HL-60/S4 treated with phorbol 12-myristate 13-acetate at 8.2 ng/mL for 4 days and 3 days (cell line): Measurements from ENCODE around the gene PXDN.
"Not testable (repeated sequence)": the region's sequence is repeated elsewhere in the genome, so short reads cannot be mapped to it uniquely, and the experiment has no call there.

Experiments
- in situ Hi-C: fragments of 300-500 bp; cut with MboI; formaldehyde crosslinking; loops from 2 replicates; pipeline ENCODE4 v1.15.0; 2022; ENCODE audit warnings: low sequenced_read_pairs

The PXDN gene

GRCh38 chr2:1775511-1776035 lies 31.3 kb upstream of the PXDN start:
- in situ Hi-C loops: no loop called here

GRCh38 chr2:1774929-1775328 lies 30.6 kb upstream of the PXDN start:
- in situ Hi-C loops: no loop called here

DNA sequence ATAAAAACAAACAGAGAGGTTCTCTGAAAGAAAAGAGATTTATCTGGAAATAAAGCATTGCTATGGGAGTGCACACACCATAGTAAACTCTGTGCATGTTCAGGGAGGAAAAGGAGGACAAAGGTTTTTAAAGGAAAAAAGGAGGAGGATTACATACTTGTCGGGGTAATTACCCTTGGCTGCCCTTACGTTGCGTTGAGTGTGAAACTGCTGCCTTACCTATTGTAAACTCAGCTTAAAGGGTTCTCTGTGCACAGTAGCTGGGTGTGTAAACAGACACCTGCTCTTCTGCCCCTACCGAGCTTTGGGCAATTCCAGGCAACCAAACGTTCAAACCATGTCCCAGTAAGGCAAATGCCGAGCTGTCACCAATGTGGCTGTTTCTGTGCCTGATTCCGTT lies 29.6 kb upstream of the PXDN start:
- in situ Hi-C loops: no loop called here

GRCh38 chr2:1772471-1773267 lies 28.4 kb upstream of the PXDN start:
- in situ Hi-C loops: no loop called here

DNA sequence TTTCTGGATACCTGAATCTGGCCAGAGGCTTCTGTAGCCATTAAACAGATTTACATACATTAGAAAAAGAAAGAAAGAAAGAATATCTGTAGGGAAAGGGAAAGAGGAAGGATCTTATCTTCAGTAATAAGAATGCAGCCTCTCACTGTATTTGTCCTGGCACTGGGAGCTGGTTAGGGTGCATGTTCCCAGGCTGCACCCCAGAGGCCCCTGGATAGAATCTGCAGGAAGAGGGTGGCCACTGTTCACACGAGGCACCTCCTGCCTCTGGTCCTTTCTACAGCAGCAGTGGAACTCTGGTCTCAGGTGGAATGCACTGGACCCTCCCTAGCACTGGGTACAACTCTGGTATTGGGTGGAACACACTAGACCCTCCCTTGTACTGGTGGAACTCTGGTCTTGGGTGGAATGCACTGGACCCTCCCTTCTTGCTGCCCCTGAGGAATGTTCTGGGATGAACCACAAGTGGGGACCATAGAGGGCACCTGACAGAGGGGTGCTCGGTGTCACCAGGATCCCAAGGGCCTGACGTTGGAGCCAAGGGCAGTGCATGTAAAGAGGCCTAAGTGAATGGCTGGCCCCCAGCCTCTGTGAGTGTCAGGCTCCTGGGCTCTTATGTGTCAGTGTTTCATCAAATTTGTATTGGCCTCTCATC lies 27.4 kb upstream of the PXDN start:
- in situ Hi-C loops: no loop called here

DNA sequence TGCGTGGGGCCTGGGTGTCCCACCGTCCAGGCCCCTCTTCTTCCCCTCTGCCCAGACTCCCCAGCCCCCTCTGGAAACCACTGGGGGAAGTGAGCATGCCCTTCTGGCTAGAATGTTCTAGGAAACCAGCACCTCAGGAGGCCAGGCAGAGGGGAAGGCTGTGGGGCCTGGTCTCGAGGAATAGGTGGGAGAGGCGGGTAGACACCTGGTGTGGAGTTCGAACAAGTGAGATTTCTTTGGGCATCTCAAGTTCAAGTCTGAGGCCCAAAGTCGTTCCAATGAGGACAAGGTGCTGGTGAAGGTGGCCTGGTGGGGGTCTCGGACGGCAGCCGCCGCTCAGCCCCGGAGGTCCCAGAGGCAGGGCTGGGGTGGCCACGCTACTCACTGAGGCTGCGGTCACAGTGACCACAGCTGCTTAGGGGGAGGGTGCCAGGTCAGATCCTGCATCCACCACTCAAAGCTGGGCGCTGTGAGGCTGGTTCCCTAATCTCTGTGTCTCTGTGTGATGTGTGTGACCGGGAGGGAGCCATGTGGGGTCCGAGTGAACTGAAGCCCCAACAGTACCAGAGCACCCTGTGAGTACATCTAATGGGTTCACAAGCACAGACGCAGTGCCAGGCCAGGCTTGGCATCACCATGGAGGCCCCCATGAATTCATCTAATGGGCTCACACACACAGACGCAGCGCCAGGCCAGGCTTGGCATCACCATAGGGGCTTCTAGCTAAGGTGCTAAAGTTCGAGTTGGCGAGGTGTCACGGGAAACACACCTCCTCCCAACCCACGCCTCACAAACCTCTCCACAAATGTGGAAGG lies 26.5 kb upstream of the PXDN start:
- in situ Hi-C loops: no loop called here

DNA sequence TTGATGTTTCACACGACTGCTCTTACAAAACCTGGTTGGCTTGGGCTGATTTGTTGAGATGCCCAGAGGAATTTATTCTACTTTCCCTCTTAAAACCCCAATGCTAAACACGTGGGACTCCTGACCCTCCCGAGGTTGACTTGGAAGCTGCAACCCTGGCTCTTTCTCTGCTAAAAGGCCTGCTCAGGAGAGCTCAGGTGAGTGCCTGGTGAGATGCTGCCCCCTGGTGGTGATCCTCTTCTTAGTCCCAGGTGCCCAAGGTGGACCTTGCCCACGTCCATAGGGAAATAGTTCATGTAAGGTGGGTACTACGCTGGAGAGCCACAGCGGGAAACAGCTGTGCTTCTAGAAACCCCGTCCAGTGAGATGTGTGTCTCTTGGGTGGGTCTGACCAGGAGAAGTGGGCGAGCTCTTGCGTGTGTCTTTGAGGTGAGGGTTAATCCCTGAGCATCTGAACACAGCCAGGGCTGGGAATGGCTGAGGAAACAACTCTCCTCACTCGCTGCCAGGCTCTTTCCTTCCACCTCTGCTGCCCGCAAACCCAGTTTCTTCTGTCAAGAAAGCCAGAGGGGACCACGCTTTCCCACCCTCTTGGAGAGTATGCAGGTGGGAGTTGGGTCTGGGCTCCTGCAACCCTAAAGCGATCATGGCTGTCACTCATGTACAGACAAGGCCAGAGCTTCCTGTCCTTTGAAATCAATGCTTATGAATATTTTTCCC lies 25.5 kb upstream of the PXDN start:
- in situ Hi-C loops: no loop called here

GRCh38 chr2:1767939-1768691 lies 23.8 kb upstream of the PXDN start:
- in situ Hi-C loops: no loop called here

DNA sequence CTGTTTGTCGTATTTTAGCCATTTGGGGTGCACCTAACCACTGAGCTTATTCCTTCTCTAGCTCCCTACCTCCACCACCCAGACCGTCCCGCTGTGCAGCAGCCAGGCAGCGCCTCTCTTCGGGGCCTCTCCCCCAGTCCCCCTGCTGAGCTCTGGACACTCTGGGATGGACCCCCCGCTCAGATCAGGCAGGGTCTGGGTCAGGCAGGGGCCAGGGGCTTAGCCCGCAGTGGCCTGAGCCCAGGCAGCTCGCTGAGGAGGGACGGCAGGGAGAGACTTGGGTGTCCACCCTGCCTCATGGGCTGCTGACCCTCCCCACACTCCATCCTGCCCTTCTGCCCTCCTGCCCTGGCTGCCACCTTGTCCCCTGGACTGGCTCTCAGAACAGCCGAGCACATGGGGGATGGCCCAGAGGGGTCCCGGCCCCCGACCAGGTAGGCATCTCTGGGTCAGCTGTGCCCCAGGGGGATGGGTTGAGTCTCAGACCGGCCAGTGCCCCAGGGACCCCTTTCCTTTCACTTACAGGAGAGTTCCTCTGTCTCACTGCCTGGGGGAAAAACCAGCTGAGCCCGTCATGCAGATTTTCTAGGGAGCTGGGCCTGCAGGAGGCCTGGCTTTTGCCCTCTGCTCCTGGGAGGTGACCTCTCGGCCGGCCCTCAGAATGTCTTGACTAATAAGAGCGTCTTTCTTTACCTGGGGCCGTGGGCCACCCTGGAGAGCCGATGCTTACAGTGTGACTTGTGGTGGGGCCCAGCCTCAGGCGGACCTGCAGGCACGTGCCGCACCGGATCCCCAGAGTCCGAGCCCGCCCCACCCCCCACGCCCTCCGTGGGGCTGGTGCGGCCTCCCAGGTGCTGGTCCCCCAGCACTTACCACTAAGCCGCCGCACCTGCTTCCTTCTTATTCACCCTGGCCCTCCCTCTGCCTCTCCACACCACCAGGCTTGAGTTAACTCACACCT lies 22.8 kb upstream of the PXDN start:
- in situ Hi-C loops: no loop called here

- in situ Hi-C loops: no loop called here
Observed at GRCh38 chr2:1766425-1766824, 22.1 kb upstream of the PXDN start.

GRCh38 chr2:1765201-1765600 lies 20.9 kb upstream of the PXDN start:
- in situ Hi-C loops: not testable (repeated sequence)

DNA sequence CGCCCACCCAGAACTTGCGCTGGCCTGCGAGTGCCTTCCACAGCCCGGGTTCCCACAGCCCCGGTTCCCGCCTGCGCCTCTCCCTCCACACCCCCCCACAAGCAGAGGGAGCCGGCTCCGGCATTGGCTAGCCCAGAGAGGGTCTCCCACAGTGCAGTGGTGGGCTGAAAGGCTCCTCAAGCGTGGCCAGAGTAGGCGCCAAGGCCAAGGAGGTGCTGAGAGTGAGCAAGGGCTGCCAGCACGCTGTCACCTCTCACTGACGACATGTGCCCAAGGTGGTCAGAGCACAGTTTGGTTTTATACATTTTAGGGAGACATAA lies 15.3 kb upstream of the PXDN start:
- in situ Hi-C loops: no loop called here

DNA sequence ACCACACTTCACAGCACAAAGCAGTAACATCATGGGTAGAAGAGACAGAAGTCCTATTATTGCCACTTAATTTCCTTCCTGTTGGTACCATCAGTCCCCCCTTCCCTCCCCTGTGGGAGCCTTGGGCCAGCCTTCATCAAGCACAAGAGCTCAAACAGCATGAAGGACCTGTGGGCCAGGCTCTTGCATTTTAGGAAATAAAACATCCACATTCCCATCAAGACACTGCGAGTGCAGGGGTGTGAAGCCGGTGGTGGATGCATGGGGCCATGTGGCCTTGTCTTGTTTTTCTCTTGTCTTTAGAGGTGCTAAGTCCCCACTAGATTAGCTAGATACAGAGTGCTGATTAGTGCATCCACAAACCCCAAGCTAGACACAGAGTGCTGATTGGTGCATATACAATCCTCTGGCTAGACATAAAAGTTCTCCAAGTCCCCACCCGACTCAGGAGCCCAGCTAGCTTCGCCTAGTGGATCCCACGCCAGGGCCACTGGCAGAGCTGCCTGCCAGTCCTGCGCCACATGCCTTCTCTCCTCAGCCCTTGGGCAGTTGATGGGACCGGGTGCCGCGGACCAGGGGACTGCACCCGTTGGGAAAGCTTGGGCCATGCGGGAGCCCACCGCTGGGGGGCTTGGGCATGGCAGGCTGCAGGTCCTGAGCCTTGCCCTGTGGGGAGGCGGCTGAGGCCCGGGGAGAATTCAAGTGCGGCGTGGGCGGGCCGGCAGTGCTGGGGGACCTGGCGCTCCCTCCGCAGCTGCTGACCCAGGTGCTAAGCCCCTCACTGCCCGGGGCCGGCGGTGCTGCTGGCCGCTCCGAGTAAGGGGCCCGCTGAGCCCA lies 14.7 kb upstream of the PXDN start:
- in situ Hi-C loops: no loop called here

DNA sequence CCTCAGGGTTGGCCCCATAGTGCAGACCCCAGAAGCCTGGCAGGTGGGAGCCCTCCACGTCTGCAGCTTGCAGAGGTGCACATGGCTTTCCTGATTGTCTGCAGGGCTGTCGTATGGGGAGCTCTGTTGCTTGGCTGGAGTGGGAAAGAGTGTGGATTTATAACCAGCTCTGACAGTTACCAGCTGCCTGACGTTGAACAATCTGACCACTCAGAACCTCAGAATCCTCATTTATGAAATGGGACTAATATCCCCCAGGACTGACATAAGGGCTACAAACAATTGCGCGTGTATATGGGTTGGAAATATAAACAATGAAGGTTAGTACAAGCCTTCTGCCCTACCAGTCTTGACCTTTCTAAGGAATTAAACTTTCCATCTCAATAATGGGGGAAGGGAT lies 13.9 kb upstream of the PXDN start:
- in situ Hi-C loops: no loop called here

DNA sequence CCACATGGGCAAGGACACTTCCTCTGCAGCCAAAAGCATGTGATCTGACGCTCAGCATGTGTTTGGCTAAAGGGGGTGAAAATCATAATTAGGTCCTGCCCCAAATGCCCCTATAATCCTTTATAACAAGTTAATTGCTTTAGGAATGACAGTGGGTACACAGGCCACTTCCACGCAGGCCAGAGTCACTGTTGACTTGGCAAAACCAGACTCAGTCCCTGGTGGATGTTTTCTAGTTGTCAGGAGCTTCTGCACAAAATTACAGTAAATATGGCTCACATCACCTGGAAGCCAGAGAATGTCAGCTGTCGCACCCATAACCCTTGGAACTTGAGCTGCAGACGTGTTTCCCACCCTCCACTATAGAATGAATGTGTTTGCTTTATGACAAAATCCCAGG lies 13.3 kb upstream of the PXDN start:
- in situ Hi-C loops: no loop called here

- in situ Hi-C loops: not testable (repeated sequence)
Observed at GRCh38 chr2:1757146-1757545, 12.8 kb upstream of the PXDN start.

DNA sequence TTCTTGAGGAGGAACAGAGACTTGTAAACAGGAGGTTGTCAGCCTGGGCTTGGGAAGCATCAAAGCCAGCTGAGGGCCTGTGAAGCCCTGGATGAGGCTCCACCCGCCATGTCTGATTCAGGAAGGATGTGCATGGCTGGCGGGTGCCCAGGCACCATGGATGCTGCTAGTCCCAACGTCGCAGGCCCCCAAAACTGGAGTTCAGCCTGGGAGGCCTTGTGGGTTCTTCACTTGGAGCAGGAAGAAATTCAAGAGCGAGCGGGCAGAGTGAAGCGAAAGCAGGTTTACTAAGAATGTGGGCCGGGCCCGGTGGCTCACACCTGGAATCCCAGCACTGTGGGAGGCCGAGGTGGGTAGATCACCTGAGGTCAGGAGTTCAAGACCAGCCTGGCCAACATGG lies 12.1 kb upstream of the PXDN start:
- in situ Hi-C loops: no loop called here

- in situ Hi-C loops: no loop called here
Observed at GRCh38 chr2:1755436-1756191, 11.3 kb upstream of the PXDN start.
